Vagina (tissue), 2 donors: ENCODE results near the gene RANBP17.

Source experiments
- CTCF ChIP-seq, 3 experiments: fragments of 450-650 bp in 2 of 3; fragments of 200-600 bp in 1 of 3; sonication (generic) in 1 of 3; IDR thresholded peaks; one replicate each; pipeline ENCODE4 v1.5.1; 2017 to 2019; ENCODE audit warnings: antibody characterized with exemption in 3 of 3, mild to moderate bottlenecking in 2 of 3, moderate library complexity in 2 of 3
- POLR2A ChIP-seq, 2 donors: fragments of 450-650 bp; IDR thresholded peaks; one replicate each; pipeline ENCODE4 v1.6.1; 2017; ENCODE audit warnings: antibody characterized with exemption in 2 of 2, mild to moderate bottlenecking in 2 of 2, moderate library complexity in 2 of 2

GRCh38 chr5:170843870-170844269, 17.9 kb upstream of the RANBP17 start:
- TF ChIP-seq CTCF (IDR thresholded peaks at IDR 0.05) (no peak), POLR2A (IDR thresholded peaks at IDR 0.05) (no peak)
